ENCODE results near the gene C1orf210. TPM values are rescaled to one million over a fixed set of nuclear protein-coding genes. Genes with fewer than 3 reads are reported as not detected.

Gene C1orf210
- total RNA-seq, 2 experiments from 2014 or later, result not detected

GRCh38 chr1:43298055-43298454 lies 12.7 kb upstream of the C1orf210 start:
- intact Hi-C loops (cut with micrococcal nuclease), result no loop called here
- Mint-ChIP-seq H3K9me3 (no peaks in the 10 kb centered on the region), H3K27ac (no peak overlapping the region), H3K4me1 (ENCODE audit: low read depth) (peaks cover 16% of the 10 kb centered on the region), H3K27me3 (ENCODE audit: low read depth) (no peaks in the 10 kb centered on the region), H3K4me3 (no peak overlapping the region), H3K36me3 (ENCODE audit: low read depth) (no peaks in the 10 kb centered on the region)
- DNase-seq, result no peak
- CTCF ChIA-PET, result interaction anchor here (1.0 kb wide), 1 partner anchor 61 kb away, joined by 3 read pairs; no protein-coding TSS in a partner anchor

GRCh38 chr1:43296207-43296606 lies 10.8 kb upstream of the C1orf210 start:
- CTCF ChIA-PET, result interaction anchor here (1.2 kb wide), 1 partner anchor 69 kb away, joined by 3 read pairs; no protein-coding TSS in a partner anchor
- no peak for DNase-seq
- H3K4me3 Mint-ChIP-seq, result no peak overlapping the region
- no peak overlapping the region for H3K27ac Mint-ChIP-seq
- H3K36me3 Mint-ChIP-seq (ENCODE audit: low read depth), result no peaks in the 10 kb centered on the region
- H3K4me1 Mint-ChIP-seq (ENCODE audit: low read depth), result peaks cover 16% of the 10 kb centered on the region
- no peaks in the 10 kb centered on the region for H3K9me3 Mint-ChIP-seq
- no peaks in the 10 kb centered on the region for H3K27me3 Mint-ChIP-seq (ENCODE audit: low read depth)
- intact Hi-C loops (cut with micrococcal nuclease), result no loop called here

- Mint-ChIP-seq H3K9me3 (no peaks in the 10 kb centered on the region), H3K36me3 (ENCODE audit: low read depth) (no peaks in the 10 kb centered on the region), H3K27me3 (ENCODE audit: low read depth) (no peaks in the 10 kb centered on the region), H3K4me3 (no peak overlapping the region), H3K4me1 (ENCODE audit: low read depth) (peaks cover 16% of the 10 kb centered on the region), H3K27ac (no peak overlapping the region)
- no peak for DNase-seq
- CTCF ChIA-PET, result interaction anchor here (0.8 kb wide), 1 partner anchor 22 kb away, joined by 3 read pairs; no protein-coding TSS in a partner anchor
- intact Hi-C loops (cut with micrococcal nuclease), result loop anchor here (1.0 kb wide), 1 partner anchor 64 kb away; the partner anchor contains the start of gene CDC20
These were observed 9.4 kb upstream of the C1orf210 start for GRCh38 chr1:43294761-43295160.

- H3K9me3 Mint-ChIP-seq, result no peaks in the 10 kb centered on the region
- H3K27ac Mint-ChIP-seq, result no peak overlapping the region
- H3K27me3 Mint-ChIP-seq (ENCODE audit: low read depth), result no peaks in the 10 kb centered on the region
- intact Hi-C loops (cut with micrococcal nuclease), result no loop called here
- CTCF ChIA-PET, result interaction anchor here (0.6 kb wide), 1 partner anchor 1226 kb away, joined by 3 read pairs; no protein-coding TSS in a partner anchor
- no peak overlapping the region for H3K4me3 Mint-ChIP-seq
- no peak for DNase-seq
- no peaks in the 10 kb centered on the region for H3K36me3 Mint-ChIP-seq (ENCODE audit: low read depth)
- H3K4me1 Mint-ChIP-seq (ENCODE audit: low read depth), result peaks cover 16% of the 10 kb centered on the region
These were observed 8.7 kb upstream of the C1orf210 start for GRCh38 chr1:43293896-43294760.

GRCh38 chr1:43293176-43293575 lies 7.8 kb upstream of the C1orf210 start:
- CTCF ChIA-PET, result no interaction called here
- Mint-ChIP-seq H3K36me3 (ENCODE audit: low read depth) (no peaks in the 10 kb centered on the region), H3K9me3 (no peaks in the 10 kb centered on the region), H3K4me3 (no peak overlapping the region), H3K27ac (no peak overlapping the region), H3K27me3 (ENCODE audit: low read depth) (no peaks in the 10 kb centered on the region), H3K4me1 (ENCODE audit: low read depth) (peaks cover 16% of the 10 kb centered on the region)
- intact Hi-C loops (cut with micrococcal nuclease), result no loop called here
- no peak for DNase-seq

GRCh38 chr1:43292679-43293078 lies 7.3 kb upstream of the C1orf210 start:
- Mint-ChIP-seq H3K9me3 (no peaks in the 10 kb centered on the region), H3K4me1 (ENCODE audit: low read depth) (peaks cover 16% of the 10 kb centered on the region), H3K27me3 (ENCODE audit: low read depth) (no peaks in the 10 kb centered on the region), H3K27ac (no peak overlapping the region), H3K36me3 (ENCODE audit: low read depth) (no peaks in the 10 kb centered on the region), H3K4me3 (no peak overlapping the region)
- DNase-seq, result no peak
- CTCF ChIA-PET, result no interaction called here
- intact Hi-C loops (cut with micrococcal nuclease), result no loop called here

GRCh38 chr1:43292216-43292615 lies 6.8 kb upstream of the C1orf210 start:
- DNase-seq, result no peak
- CTCF ChIA-PET, result no interaction called here
- Mint-ChIP-seq H3K27me3 (ENCODE audit: low read depth) (no peaks in the 10 kb centered on the region), H3K27ac (no peak overlapping the region), H3K36me3 (ENCODE audit: low read depth) (no peaks in the 10 kb centered on the region), H3K4me1 (ENCODE audit: low read depth) (peaks cover 16% of the 10 kb centered on the region), H3K9me3 (no peaks in the 10 kb centered on the region), H3K4me3 (no peak overlapping the region)
- intact Hi-C loops (cut with micrococcal nuclease), result no loop called here

GRCh38 chr1:43288785-43289706 lies 3.7 kb upstream of the C1orf210 start:
- DNase-seq, result no peak
- no peak overlapping the region for H3K27ac Mint-ChIP-seq
- intact Hi-C loops (cut with micrococcal nuclease), result no loop called here
- CTCF ChIA-PET, result interaction anchor here (1.6 kb wide), 1 partner anchor 62 kb away, joined by 4 read pairs; no protein-coding TSS in a partner anchor
- H3K9me3 Mint-ChIP-seq, result no peaks in the 10 kb centered on the region
- no peaks in the 10 kb centered on the region for H3K36me3 Mint-ChIP-seq (ENCODE audit: low read depth)
- no peaks in the 10 kb centered on the region for H3K27me3 Mint-ChIP-seq (ENCODE audit: low read depth)
- H3K4me1 Mint-ChIP-seq (ENCODE audit: low read depth), result no peaks in the 10 kb centered on the region
- H3K4me3 Mint-ChIP-seq, result no peak overlapping the region

- no peaks in the 10 kb centered on the region for H3K9me3 Mint-ChIP-seq
- H3K27me3 Mint-ChIP-seq (ENCODE audit: low read depth), result no peaks in the 10 kb centered on the region
- DNase-seq, result no peak
- CTCF ChIA-PET, result interaction anchor here (1.6 kb wide), 1 partner anchor 61 kb away, joined by 4 read pairs; no protein-coding TSS in a partner anchor
- H3K4me1 Mint-ChIP-seq (ENCODE audit: low read depth), result no peaks in the 10 kb centered on the region
- intact Hi-C loops (cut with micrococcal nuclease), result no loop called here
- no peaks in the 10 kb centered on the region for H3K36me3 Mint-ChIP-seq (ENCODE audit: low read depth)
- no peak overlapping the region for H3K4me3 Mint-ChIP-seq
- no peak overlapping the region for H3K27ac Mint-ChIP-seq
These were observed 2.8 kb upstream of the C1orf210 start for GRCh38 chr1:43288058-43288784.

GRCh38 chr1:43286533-43286932 lies 1.2 kb upstream of the C1orf210 start:
- CTCF ChIA-PET, result no interaction called here
- Mint-ChIP-seq H3K4me3 (no peak overlapping the region), H3K36me3 (ENCODE audit: low read depth) (no peaks in the 10 kb centered on the region), H3K9me3 (no peaks in the 10 kb centered on the region), H3K27ac (no peak overlapping the region), H3K27me3 (ENCODE audit: low read depth) (no peaks in the 10 kb centered on the region), H3K4me1 (ENCODE audit: low read depth) (no peaks in the 10 kb centered on the region)
- intact Hi-C loops (cut with micrococcal nuclease), result no loop called here
- DNase-seq, result no peak

GRCh38 chr1:43286115-43286514 lies 734 bp upstream of the C1orf210 start:
- no peaks in the 10 kb centered on the region for H3K9me3 Mint-ChIP-seq
- H3K27ac Mint-ChIP-seq, result no peak overlapping the region
- no peaks in the 10 kb centered on the region for H3K27me3 Mint-ChIP-seq (ENCODE audit: low read depth)
- intact Hi-C loops (cut with micrococcal nuclease), result no loop called here
- DNase-seq, result no peak
- no peaks in the 10 kb centered on the region for H3K36me3 Mint-ChIP-seq (ENCODE audit: low read depth)
- CTCF ChIA-PET, result no interaction called here
- no peak overlapping the region for H3K4me3 Mint-ChIP-seq
- H3K4me1 Mint-ChIP-seq (ENCODE audit: low read depth), result no peaks in the 10 kb centered on the region
